Type B pancreatic cell (in vitro differentiated cells): Measurements from ENCODE around the gene CYP2J2. TPM values are rescaled to one million over a fixed set of nuclear protein-coding genes. Genes with fewer than 3 reads are reported as not detected.
"Not testable (repeated sequence)": the region's sequence is repeated elsewhere in the genome, so short reads cannot be mapped to it uniquely, and the experiment has no call there.

Experiments
- DNase-seq: peaks from one replicate; pipeline ENCODE4 v3.0.0; 2021; ENCODE audit warnings: mixed read lengths; ENCODE audit not compliant: unreplicated experiment; ENCODE audit errors: extremely low spot score
- H3K27ac Mint-ChIP-seq: 2 replicates; pipeline ENCODE4 v1.8.0; 2021; ENCODE audit warnings: mild to moderate bottlenecking, mixed read lengths
- H3K27me3 Mint-ChIP-seq: 2 replicates; pipeline ENCODE4 v1.8.0; 2021; ENCODE audit warnings: mixed read lengths
- H3K36me3 Mint-ChIP-seq: 2 replicates; pipeline ENCODE4 v1.8.0; 2021; ENCODE audit warnings: mixed read lengths
- H3K4me1 Mint-ChIP-seq: one replicate; pipeline ENCODE4 v1.8.0; 2021; ENCODE audit warnings: mixed read lengths; ENCODE audit not compliant: unreplicated experiment
- H3K4me3 Mint-ChIP-seq: 2 replicates; pipeline ENCODE4 v1.8.0; 2021; ENCODE audit warnings: mild to moderate bottlenecking, mixed read lengths
- H3K9me3 Mint-ChIP-seq: 2 replicates; pipeline ENCODE4 v1.8.0; 2021; ENCODE audit warnings: mixed read lengths
- long read RNA-seq: library from polyadenylated mRNA; unstranded; transcript quantifications from one replicate; pipeline ENCODE4 v2.0.0, GENCODE V29; 2020
- total RNA-seq: library from RNA; stranded (reverse); gene quantifications from 2 replicates; pipeline ENCODE4 v1.2.1, GENCODE V29; 2021; ENCODE audit warnings: low replicate concordance
- TF ChIP-seq, protein P1 (sequence below): fragments of 200-600 bp; sonication (generic); conservative IDR thresholded peaks from 2 replicates; pipeline ENCODE4 v1.5.0; 2021; ENCODE audit warnings: antibody characterized with exemption, mild to moderate bottlenecking

CYP2J2 gene
- 1.5 and 1.8 TPM in 2 replicates for total RNA-seq
- long read RNA-seq, transcript CYP2J2-201 (9 exons, 1,896 nt), result major isoform, 10 of 11 reads
- long read RNA-seq, partial matches to known transcripts, result 0 of 11 reads
- long read RNA-seq, other reads (novel, unspliced or antisense), result 1 of 11 reads

GRCh38 chr1:59926381-59927123, at the start of gene CYP2J2:
CYP2J2 (minus strand) TSS chr1:59926773; CDS start chr1:59926746, 27 bp downstream.
- TF ChIP-seq, protein P1, sequence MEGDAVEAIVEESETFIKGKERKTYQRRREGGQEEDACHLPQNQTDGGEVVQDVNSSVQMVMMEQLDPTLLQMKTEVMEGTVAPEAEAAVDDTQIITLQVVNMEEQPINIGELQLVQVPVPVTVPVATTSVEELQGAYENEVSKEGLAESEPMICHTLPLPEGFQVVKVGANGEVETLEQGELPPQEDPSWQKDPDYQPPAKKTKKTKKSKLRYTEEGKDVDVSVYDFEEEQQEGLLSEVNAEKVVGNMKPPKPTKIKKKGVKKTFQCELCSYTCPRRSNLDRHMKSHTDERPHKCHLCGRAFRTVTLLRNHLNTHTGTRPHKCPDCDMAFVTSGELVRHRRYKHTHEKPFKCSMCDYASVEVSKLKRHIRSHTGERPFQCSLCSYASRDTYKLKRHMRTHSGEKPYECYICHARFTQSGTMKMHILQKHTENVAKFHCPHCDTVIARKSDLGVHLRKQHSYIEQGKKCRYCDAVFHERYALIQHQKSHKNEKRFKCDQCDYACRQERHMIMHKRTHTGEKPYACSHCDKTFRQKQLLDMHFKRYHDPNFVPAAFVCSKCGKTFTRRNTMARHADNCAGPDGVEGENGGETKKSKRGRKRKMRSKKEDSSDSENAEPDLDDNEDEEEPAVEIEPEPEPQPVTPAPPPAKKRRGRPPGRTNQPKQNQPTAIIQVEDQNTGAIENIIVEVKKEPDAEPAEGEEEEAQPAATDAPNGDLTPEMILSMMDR, result no peak
- peaks cover 17% of the 10 kb centered on the region for H3K9me3 Mint-ChIP-seq
- H3K36me3 Mint-ChIP-seq, result no peaks in the 10 kb centered on the region
- H3K4me3 Mint-ChIP-seq, result peak within 1 kb of the TSS; percentile 81
- H3K27me3 Mint-ChIP-seq, result peaks cover 52% of the 10 kb centered on the region
- no peak within 1 kb of the TSS for H3K27ac Mint-ChIP-seq
- peaks cover 3% of the 10 kb centered on the region for H3K4me1 Mint-ChIP-seq
- DNase-seq, result no peak

DNA sequence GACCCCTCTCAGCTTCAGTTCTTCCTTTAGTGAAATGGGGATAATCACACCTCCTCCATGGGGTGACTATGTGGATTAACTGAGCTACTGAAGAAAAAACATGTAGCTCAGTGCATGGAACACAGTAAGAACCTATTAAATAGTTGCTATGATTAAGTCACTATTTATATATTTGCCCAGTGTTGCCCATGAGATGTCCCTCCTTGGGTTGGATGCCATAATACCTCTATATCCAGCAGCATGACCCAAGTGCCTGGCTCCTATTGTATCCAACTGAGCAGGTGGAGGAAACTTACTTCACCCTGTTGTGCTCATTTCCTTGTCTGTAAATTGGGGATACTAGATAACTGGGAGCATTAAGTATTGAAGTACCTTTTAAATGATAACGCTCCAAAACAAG, 47.1 kb upstream of the CYP2J2 start:
- Mint-ChIP-seq H3K36me3 (no peaks in the 10 kb centered on the region), H3K27me3 (peaks cover 37% of the 10 kb centered on the region), H3K4me3 (no peak overlapping the region), H3K27ac (no peak overlapping the region), H3K4me1 (peaks cover 25% of the 10 kb centered on the region), H3K9me3 (no peaks in the 10 kb centered on the region)
- no peak for DNase-seq
- TF ChIP-seq, protein P1, result no peak

- Mint-ChIP-seq H3K4me3 (no peak overlapping the region), H3K27me3 (peaks cover 37% of the 10 kb centered on the region), H3K9me3 (no peaks in the 10 kb centered on the region), H3K36me3 (no peaks in the 10 kb centered on the region), H3K4me1 (peaks cover 25% of the 10 kb centered on the region), H3K27ac (peak overlapping the region; percentile 17)
- TF ChIP-seq, protein P1, result no peak
- no peak for DNase-seq
These were observed 45.8 kb upstream of the CYP2J2 start for GRCh38 chr1:59972216-59972927.

DNA sequence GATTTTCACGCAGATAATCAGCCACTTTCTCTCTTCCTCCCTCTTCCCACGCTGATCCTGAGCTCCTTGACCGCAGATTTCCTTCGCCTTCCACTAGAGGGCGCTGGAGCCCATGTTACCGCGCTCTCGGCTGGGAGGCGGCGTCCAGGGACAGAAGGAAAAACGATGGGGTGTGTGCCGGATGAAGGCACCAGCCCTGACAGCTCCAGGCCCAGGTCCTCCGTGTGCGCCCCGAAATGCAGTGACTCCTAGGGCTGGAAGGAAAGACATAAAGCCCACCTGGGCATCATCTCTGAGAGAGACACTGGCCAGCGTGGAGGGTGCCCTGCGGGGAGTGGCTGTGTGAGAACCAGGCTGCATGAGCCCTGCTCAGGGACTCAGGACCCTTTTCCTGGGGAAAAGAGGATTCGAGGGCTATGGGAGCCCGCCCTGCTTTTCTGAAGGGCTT, 44.9 kb upstream of the CYP2J2 start:
- Mint-ChIP-seq H3K36me3 (no peaks in the 10 kb centered on the region), H3K27me3 (peaks cover 31% of the 10 kb centered on the region), H3K9me3 (no peaks in the 10 kb centered on the region), H3K4me3 (peak overlapping the region; percentile 66), H3K4me1 (peaks cover 20% of the 10 kb centered on the region), H3K27ac (peak overlapping the region; percentile 24)
- TF ChIP-seq, protein P1, result peak; percentile 95
- DNase-seq, result peak; percentile 81

- not testable (repeated sequence) for H3K4me3 Mint-ChIP-seq, H3K36me3 Mint-ChIP-seq, DNase-seq, H3K9me3 Mint-ChIP-seq, H3K27ac Mint-ChIP-seq
- H3K4me1 Mint-ChIP-seq, result peaks cover 20% of the 10 kb centered on the region
- peaks cover 18% of the 10 kb centered on the region for H3K27me3 Mint-ChIP-seq
These were observed 43.1 kb upstream of the CYP2J2 start for GRCh38 chr1:59969542-59970175.

GRCh38 chr1:59968746-59969145, 42.2 kb upstream of the CYP2J2 start:
- H3K4me3 Mint-ChIP-seq, H3K36me3 Mint-ChIP-seq, DNase-seq, H3K27ac Mint-ChIP-seq, H3K9me3 Mint-ChIP-seq: not testable (repeated sequence)
- Mint-ChIP-seq H3K4me1 (peaks cover 20% of the 10 kb centered on the region), H3K27me3 (peaks cover 11% of the 10 kb centered on the region)
